Stimulated activated CD4-positive, alpha-beta T cell treated with anti-CD3 and anti-CD28 coated beads, Interleukin-1b, Interleukin-23, amount 100 ng/mL, for 24 hours (primary cell): ENCODE measurements around the gene SNAPC5.
"Not testable (repeated sequence)": the region's sequence is repeated elsewhere in the genome, so short reads cannot be mapped to it uniquely, and the experiment has no call there.

Experiments used
- DNase-seq, 4 experiments: peaks; one replicate each; pipeline ENCODE4 v3.0.0-alpha.2; 2020; ENCODE audit warnings: low read depth in 4 of 4, low spot score in 1 of 4

SNAPC5 gene

GRCh38 chr15:66497502-66498455 is at the start of gene SNAPC5:
TSS of gene SNAPC5 (minus strand) at chr15:66497762. CDS start at chr15:66497731, 31 bp downstream.
- peak; percentile 97 to 98 (median 97) for DNase-seq

- no peak for DNase-seq
Measured at GRCh38 chr15:66545255-66545654, 47.7 kb upstream of the SNAPC5 start.

- DNase-seq = no peak
Measured at GRCh38 chr15:66542896-66543295, 45.3 kb upstream of the SNAPC5 start.

GRCh38 chr15:66535056-66535455 is 37.5 kb upstream of the SNAPC5 start:
- DNase-seq = no peak

GRCh38 chr15:66524838-66525237 is 27.3 kb upstream of the SNAPC5 start:
- no peak for DNase-seq

- DNase-seq = no peak
Measured at GRCh38 chr15:66523926-66524325, 26.4 kb upstream of the SNAPC5 start.

- DNase-seq = no peak
Measured at GRCh38 chr15:66515901-66516322, 18.4 kb upstream of the SNAPC5 start.

GRCh38 chr15:66514586-66514985 is 17.0 kb upstream of the SNAPC5 start:
- no peak for DNase-seq

GRCh38 chr15:66508293-66508883 is 10.8 kb upstream of the SNAPC5 start:
- no peak for DNase-seq

- no peak for DNase-seq
Measured at GRCh38 chr15:66505818-66506217, 8.3 kb upstream of the SNAPC5 start.

- DNase-seq = no peak
Measured at GRCh38 chr15:66505430-66505811, 7.9 kb upstream of the SNAPC5 start.

GRCh38 chr15:66504563-66505429 is 7.2 kb upstream of the SNAPC5 start, which contains the start of the genes RPL4 and ZWILCH:
TSS of gene RPL4 (minus strand) at chr15:66504855. CDS start at chr15:66504790, 65 bp downstream.
TSS of gene ZWILCH (plus strand) at chr15:66505326. CDS start at chr15:66505339, 13 bp downstream.
- peak; percentile 52 to 78 (median 66) for DNase-seq

GRCh38 chr15:66503780-66504562 is 6.4 kb upstream of the SNAPC5 start:
- DNase-seq = no peak

GRCh38 chr15:66503041-66503648 is 5.6 kb upstream of the SNAPC5 start:
- DNase-seq = not testable (repeated sequence)

GRCh38 chr15:66502491-66502890 is 4.9 kb upstream of the SNAPC5 start:
- DNase-seq = no peak

- DNase-seq = not testable (repeated sequence)
Measured at GRCh38 chr15:66500346-66500745, 2.8 kb upstream of the SNAPC5 start.

GRCh38 chr15:66498501-66499386 is 1.2 kb upstream of the SNAPC5 start:
- no peak for DNase-seq

GRCh38 chr15:66496951-66497501 is 536 bp downstream of the SNAPC5 start:
- peak in 1 of 4 experiments; percentile 19 for DNase-seq

GRCh38 chr15:66494262-66494661 is 3.3 kb downstream of the SNAPC5 start:
- DNase-seq = no peak
